ENCODE measurements around the gene SNRNP48. TPM values are rescaled to one million over a fixed set of nuclear protein-coding genes. Genes with fewer than 3 reads are reported as not detected.

The SNRNP48 gene
- 1 to 10 TPM; 3.2 to 3.5 TPM for polyA plus RNA-seq

GRCh38 chr6:7589949-7590917, at the start of gene SNRNP48:
SNRNP48 (plus strand) TSS chr6:7590198; CDS start chr6:7590258, 60 bp downstream.
- H3K4me1 ChIP-seq (ENCODE audit: control insufficient read depth in 2 of 2, insufficient read depth in 2 of 2, low read length in 1 of 2): peaks cover 0 to 8% of the 10 kb centered on the region in 2 donors
- peak within 1 kb of the TSS; percentile 76 to 99 for H3K4me3 ChIP-seq (ENCODE audit: low read depth in 1 of 2, low read length in 2 of 2)
- H3K9me3 ChIP-seq (ENCODE audit: control insufficient read depth in 2 of 2, insufficient read depth in 1 of 2, low read depth in 1 of 2, low read length in 1 of 2): no peaks in the 10 kb centered on the region
- H3K36me3 ChIP-seq (ENCODE audit: control insufficient read depth in 2 of 2, insufficient read depth in 2 of 2, low read length in 1 of 2): peaks cover 3% of the 10 kb centered on the region in 2 donors
- no peaks in the 10 kb centered on the region for H3K27me3 ChIP-seq (ENCODE audit: control insufficient read depth in 1 of 2, insufficient read depth in 2 of 2, low read length in 2 of 2)
- peak within 1 kb of the TSS; percentile 74 to 83 for H3K27ac ChIP-seq (ENCODE audit: low read depth in 2 of 2, low read length in 1 of 2)
- WGBS, 2 donors: 1% methylated on average over 69 to 72 of the region's 72 CpGs

- no peaks in the 10 kb centered on the region for H3K9me3 ChIP-seq (ENCODE audit: control insufficient read depth in 2 of 2, insufficient read depth in 1 of 2, low read depth in 1 of 2, low read length in 1 of 2)
- peak overlapping the region; percentile 66 to 85 for H3K27ac ChIP-seq (ENCODE audit: low read depth in 2 of 2, low read length in 1 of 2)
- H3K36me3 ChIP-seq (ENCODE audit: control insufficient read depth in 2 of 2, insufficient read depth in 2 of 2, low read length in 1 of 2): no peaks in the 10 kb centered on the region
- peak overlapping the region in 1 of 2 donors; percentile 73 for H3K4me3 ChIP-seq (ENCODE audit: low read depth in 1 of 2, low read length in 2 of 2)
- peaks cover 0 to 5% of the 10 kb centered on the region in 2 donors for H3K27me3 ChIP-seq (ENCODE audit: control insufficient read depth in 1 of 2, insufficient read depth in 2 of 2, low read length in 2 of 2)
- peaks cover 0 to 2% of the 10 kb centered on the region in 2 donors for H3K4me1 ChIP-seq (ENCODE audit: control insufficient read depth in 2 of 2, insufficient read depth in 2 of 2, low read length in 1 of 2)
- WGBS, 2 donors: 33 to 36% methylated on average over 17 of the region's 17 CpGs
Observed at GRCh38 chr6:7540595-7540994, 49.4 kb upstream of the SNRNP48 start.

GRCh38 chr6:7541175-7542064, 48.6 kb upstream of the SNRNP48 start, which contains the start of gene DSP:
DSP (plus strand) TSS chr6:7541671; CDS start chr6:7541916, 245 bp downstream.
- 1% methylated on average over 70 to 105 of the region's 105 CpGs for WGBS, 2 donors
- Histone ChIP-seq H3K9me3 (ENCODE audit: control insufficient read depth in 2 of 2, insufficient read depth in 1 of 2, low read depth in 1 of 2, low read length in 1 of 2) (no peaks in the 10 kb centered on the region), H3K27ac (ENCODE audit: low read depth in 2 of 2, low read length in 1 of 2) (peak within 1 kb of the TSS; percentile 91 to 97), H3K27me3 (ENCODE audit: control insufficient read depth in 1 of 2, insufficient read depth in 2 of 2, low read length in 2 of 2) (peaks cover 0 to 5% of the 10 kb centered on the region in 2 donors), H3K4me3 (ENCODE audit: low read depth in 1 of 2, low read length in 2 of 2) (peak within 1 kb of the TSS; percentile 73 to 80), H3K4me1 (ENCODE audit: control insufficient read depth in 2 of 2, insufficient read depth in 2 of 2, low read length in 1 of 2) (peaks cover 0 to 2% of the 10 kb centered on the region in 2 donors), H3K36me3 (ENCODE audit: control insufficient read depth in 2 of 2, insufficient read depth in 2 of 2, low read length in 1 of 2) (no peaks in the 10 kb centered on the region)

GRCh38 chr6:7542065-7542873, 47.7 kb upstream of the SNRNP48 start:
- Histone ChIP-seq H3K9me3 (ENCODE audit: control insufficient read depth in 2 of 2, insufficient read depth in 1 of 2, low read depth in 1 of 2, low read length in 1 of 2) (no peaks in the 10 kb centered on the region), H3K27me3 (ENCODE audit: control insufficient read depth in 1 of 2, insufficient read depth in 2 of 2, low read length in 2 of 2) (peaks cover 0 to 5% of the 10 kb centered on the region in 2 donors), H3K4me3 (ENCODE audit: low read depth in 1 of 2, low read length in 2 of 2) (peak overlapping the region; percentile 73 to 80), H3K27ac (ENCODE audit: low read depth in 2 of 2, low read length in 1 of 2) (peak overlapping the region; percentile 91 to 97), H3K4me1 (ENCODE audit: control insufficient read depth in 2 of 2, insufficient read depth in 2 of 2, low read length in 1 of 2) (peaks cover 0 to 2% of the 10 kb centered on the region in 2 donors), H3K36me3 (ENCODE audit: control insufficient read depth in 2 of 2, insufficient read depth in 2 of 2, low read length in 1 of 2) (no peaks in the 10 kb centered on the region)
- 0 to 1% methylated on average over 78 to 80 of the region's 80 CpGs for WGBS, 2 donors

GRCh38 chr6:7542874-7543624, 46.9 kb upstream of the SNRNP48 start:
- Histone ChIP-seq H3K4me3 (ENCODE audit: low read depth in 1 of 2, low read length in 2 of 2) (peak overlapping the region; percentile 73 to 80), H3K27ac (ENCODE audit: low read depth in 2 of 2, low read length in 1 of 2) (peak overlapping the region; percentile 91 to 97), H3K4me1 (ENCODE audit: control insufficient read depth in 2 of 2, insufficient read depth in 2 of 2, low read length in 1 of 2) (peaks cover 0 to 2% of the 10 kb centered on the region in 2 donors), H3K27me3 (ENCODE audit: control insufficient read depth in 1 of 2, insufficient read depth in 2 of 2, low read length in 2 of 2) (peaks cover 0 to 5% of the 10 kb centered on the region in 2 donors), H3K36me3 (ENCODE audit: control insufficient read depth in 2 of 2, insufficient read depth in 2 of 2, low read length in 1 of 2) (no peaks in the 10 kb centered on the region), H3K9me3 (ENCODE audit: control insufficient read depth in 2 of 2, insufficient read depth in 1 of 2, low read depth in 1 of 2, low read length in 1 of 2) (no peaks in the 10 kb centered on the region)
- WGBS, 2 donors: 5% methylated on average over 32 of the region's 32 CpGs

- peaks cover 0 to 2% of the 10 kb centered on the region in 2 donors for H3K4me1 ChIP-seq (ENCODE audit: control insufficient read depth in 2 of 2, insufficient read depth in 2 of 2, low read length in 1 of 2)
- peaks cover 0 to 5% of the 10 kb centered on the region in 2 donors for H3K27me3 ChIP-seq (ENCODE audit: control insufficient read depth in 1 of 2, insufficient read depth in 2 of 2, low read length in 2 of 2)
- no peaks in the 10 kb centered on the region for H3K9me3 ChIP-seq (ENCODE audit: control insufficient read depth in 2 of 2, insufficient read depth in 1 of 2, low read depth in 1 of 2, low read length in 1 of 2)
- H3K27ac ChIP-seq (ENCODE audit: low read depth in 2 of 2, low read length in 1 of 2): peak overlapping the region; percentile 90 to 91
- 25 to 30% methylated on average over 13 of the region's 13 CpGs for WGBS, 2 donors
- no peaks in the 10 kb centered on the region for H3K36me3 ChIP-seq (ENCODE audit: control insufficient read depth in 2 of 2, insufficient read depth in 2 of 2, low read length in 1 of 2)
- peak overlapping the region; percentile 63 to 73 for H3K4me3 ChIP-seq (ENCODE audit: low read depth in 1 of 2, low read length in 2 of 2)
Observed at GRCh38 chr6:7543789-7544424, 46.1 kb upstream of the SNRNP48 start.

- Histone ChIP-seq H3K9me3 (ENCODE audit: control insufficient read depth in 2 of 2, insufficient read depth in 1 of 2, low read depth in 1 of 2, low read length in 1 of 2) (no peaks in the 10 kb centered on the region), H3K4me1 (ENCODE audit: control insufficient read depth in 2 of 2, insufficient read depth in 2 of 2, low read length in 1 of 2) (peaks cover 0 to 2% of the 10 kb centered on the region in 2 donors), H3K27ac (ENCODE audit: low read depth in 2 of 2, low read length in 1 of 2) (peak overlapping the region in 1 of 2 donors; percentile 31), H3K4me3 (ENCODE audit: low read depth in 1 of 2, low read length in 2 of 2) (peak overlapping the region; percentile 18 to 73), H3K27me3 (ENCODE audit: control insufficient read depth in 1 of 2, insufficient read depth in 2 of 2, low read length in 2 of 2) (peaks cover 0 to 5% of the 10 kb centered on the region in 2 donors), H3K36me3 (ENCODE audit: control insufficient read depth in 2 of 2, insufficient read depth in 2 of 2, low read length in 1 of 2) (no peaks in the 10 kb centered on the region)
- WGBS, 2 donors: 36 to 60% methylated on average over 3 of the region's 3 CpGs
Observed at GRCh38 chr6:7544597-7544996, 45.4 kb upstream of the SNRNP48 start.
